ENCODE measurements around the gene C2CD4C. TPM values are rescaled to one million over a fixed set of nuclear protein-coding genes. Genes with fewer than 3 reads are reported as not detected.
"Not testable (repeated sequence)": the region's sequence is repeated elsewhere in the genome, so short reads cannot be mapped to it uniquely, and the experiment has no call there.

C2CD4C gene
- total and polyA plus RNA-seq, 2 of the 13 experiments (the other 11 are each of a cell fraction or from before 2014, with no cell fraction given): not detected

DNA sequence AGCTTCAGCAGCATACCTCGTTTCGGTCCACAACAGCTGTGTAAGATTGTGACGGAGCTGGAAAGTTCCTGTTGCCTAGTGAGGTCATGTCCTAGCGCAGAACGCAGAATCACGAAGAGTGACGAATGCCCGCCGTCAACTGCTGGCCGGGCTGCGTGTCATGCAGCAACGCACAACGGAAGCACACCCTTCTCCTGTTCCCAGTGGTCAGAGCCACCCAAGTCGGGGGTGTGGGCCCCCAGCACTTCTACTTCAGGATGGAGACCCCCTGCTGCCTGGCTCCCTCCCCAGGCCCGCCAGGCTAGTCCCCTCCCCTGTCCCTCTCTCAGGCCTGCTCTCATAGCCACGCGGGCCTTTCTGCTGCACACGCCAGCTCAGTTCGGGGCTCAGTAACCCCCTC lies 25.9 kb downstream of the C2CD4C start:
- Histone ChIP-seq H3K9ac (ENCODE audit: insufficient read depth, low read depth, low read length) (no peak overlapping the region), H3K27ac (ENCODE audit: extremely low read length, insufficient read depth, low read length) (no peak overlapping the region), H3K36me3 (replicated peaks in 1 of 2; ENCODE audit: control insufficient read depth in 1 of 2, insufficient read depth in 2 of 2, low read length in 2 of 2) (no peaks in the 10 kb centered on the region), H3K4me3 (replicated peaks in 1 of 3; ENCODE audit: insufficient read depth in 1 of 3, low read depth in 2 of 3, low read length in 3 of 3) (no peak overlapping the region), H3K9me3 (ENCODE audit: low read length) (no peaks in the 10 kb centered on the region), H4K20me1 (ENCODE audit: insufficient read depth, low read length) (no peaks in the 10 kb centered on the region), H3K4me2 (ENCODE audit: low read depth, low read length) (no peak overlapping the region), H3K4me1 (ENCODE audit: insufficient read depth, low read length) (no peaks in the 10 kb centered on the region), H2AFZ (ENCODE audit: low read length) (no peak overlapping the region), H3K27me3 (ENCODE audit: control insufficient read depth in 1 of 2, insufficient read depth in 2 of 2, low read length in 2 of 2) (peaks cover 8 to 50% of the 10 kb centered on the region in 2 experiments), H3K79me2 (ENCODE audit: insufficient read depth, low read length) (no peaks in the 10 kb centered on the region)
- DNase-seq (ENCODE audit: low spot score): no peak
- no peak for FAIRE-seq
- TF ChIP-seq ZNF619 (CRISPR knock-in tag; IDR thresholded peaks at IDR 0.05) (no peak), CBX5 (CRISPR knock-in tag; IDR thresholded peaks at IDR 0.05; ENCODE audit: borderline replicate concordance) (no peak), ZFX (CRISPR knock-in tag; IDR thresholded peaks at IDR 0.05; ENCODE audit: low read depth) (no peak), ZNF33B (CRISPR knock-in tag; IDR thresholded peaks at IDR 0.05) (no peak), FOXA3 (CRISPR knock-in tag; IDR thresholded peaks at IDR 0.05) (no peak), SYNCRIP (IDR thresholded peaks at IDR 0.05; ENCODE audit: insufficient read depth, low read depth, low read length) (no peak), REL (CRISPR knock-in tag; conservative IDR thresholded peaks at IDR 0.05) (no peak), TEAD2 (CRISPR knock-in tag; IDR thresholded peaks at IDR 0.05) (no peak), SAFB2 (CRISPR knock-in tag; IDR thresholded peaks at IDR 0.05; ENCODE audit: borderline replicate concordance, low read depth) (no peak)
- TF ChIP-seq, protein P1, sequence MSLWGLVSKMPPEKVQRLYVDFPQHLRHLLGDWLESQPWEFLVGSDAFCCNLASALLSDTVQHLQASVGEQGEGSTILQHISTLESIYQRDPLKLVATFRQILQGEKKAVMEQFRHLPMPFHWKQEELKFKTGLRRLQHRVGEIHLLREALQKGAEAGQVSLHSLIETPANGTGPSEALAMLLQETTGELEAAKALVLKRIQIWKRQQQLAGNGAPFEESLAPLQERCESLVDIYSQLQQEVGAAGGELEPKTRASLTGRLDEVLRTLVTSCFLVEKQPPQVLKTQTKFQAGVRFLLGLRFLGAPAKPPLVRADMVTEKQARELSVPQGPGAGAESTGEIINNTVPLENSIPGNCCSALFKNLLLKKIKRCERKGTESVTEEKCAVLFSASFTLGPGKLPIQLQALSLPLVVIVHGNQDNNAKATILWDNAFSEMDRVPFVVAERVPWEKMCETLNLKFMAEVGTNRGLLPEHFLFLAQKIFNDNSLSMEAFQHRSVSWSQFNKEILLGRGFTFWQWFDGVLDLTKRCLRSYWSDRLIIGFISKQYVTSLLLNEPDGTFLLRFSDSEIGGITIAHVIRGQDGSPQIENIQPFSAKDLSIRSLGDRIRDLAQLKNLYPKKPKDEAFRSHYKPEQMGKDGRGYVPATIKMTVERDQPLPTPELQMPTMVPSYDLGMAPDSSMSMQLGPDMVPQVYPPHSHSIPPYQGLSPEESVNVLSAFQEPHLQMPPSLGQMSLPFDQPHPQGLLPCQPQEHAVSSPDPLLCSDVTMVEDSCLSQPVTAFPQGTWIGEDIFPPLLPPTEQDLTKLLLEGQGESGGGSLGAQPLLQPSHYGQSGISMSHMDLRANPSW (CRISPR knock-in tag; IDR thresholded peaks at IDR 0.05; ENCODE audit: borderline replicate concordance): no peak
- in situ Hi-C loops (cut with HindIII; ENCODE audit: extremely low pct_ligation_motif_present, low pct_unique_long_range_greater_than_20kb) (loop anchor here (5.0 kb wide), 1 partner anchor 99 kb away; no protein-coding TSS in a partner anchor), intact Hi-C loops (cut with micrococcal nuclease; ENCODE audit: unreplicated experiment) (no loop called here)
- CTCF ChIA-PET (ENCODE audit: low intra/inter-chr PET ratio, low total read pairs): interaction anchor here (1.8 kb wide), 1 partner anchor 127 kb away, joined by 9 read pairs; no protein-coding TSS in a partner anchor
- POLR2A ChIA-PET: no interaction called here
- WGBS (ENCODE audit: low lambda C conversion rate): 60% methylated on average over 13 of the region's 19 CpGs
- ATAC-seq: no peak
- BruUV-seq (replicated peaks): no TSS peak

DNA sequence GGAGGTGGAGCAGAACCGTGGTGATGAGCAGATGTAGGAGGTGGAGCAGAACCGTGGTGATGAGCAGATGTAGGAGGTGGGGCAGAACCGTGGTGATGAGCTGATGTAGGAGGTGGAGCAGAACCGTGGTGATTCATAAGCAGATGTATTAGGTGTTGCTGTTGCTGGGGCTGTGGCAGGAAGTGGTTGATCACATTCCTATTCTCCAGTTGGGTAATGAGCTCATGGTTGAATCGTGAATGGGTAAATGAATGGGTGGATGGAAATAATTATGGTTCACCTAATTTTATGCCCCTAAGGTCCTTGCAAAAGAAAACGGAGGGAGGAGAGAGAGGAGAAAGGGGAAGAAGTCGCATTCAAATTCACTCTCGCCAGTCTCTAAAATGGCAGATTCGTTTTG lies 26.4 kb downstream of the C2CD4C start:
- intact Hi-C loops (cut with micrococcal nuclease; ENCODE audit: unreplicated experiment); H2AFZ ChIP-seq (ENCODE audit: low read length); DNase-seq (ENCODE audit: low spot score): not testable (repeated sequence)

DNA sequence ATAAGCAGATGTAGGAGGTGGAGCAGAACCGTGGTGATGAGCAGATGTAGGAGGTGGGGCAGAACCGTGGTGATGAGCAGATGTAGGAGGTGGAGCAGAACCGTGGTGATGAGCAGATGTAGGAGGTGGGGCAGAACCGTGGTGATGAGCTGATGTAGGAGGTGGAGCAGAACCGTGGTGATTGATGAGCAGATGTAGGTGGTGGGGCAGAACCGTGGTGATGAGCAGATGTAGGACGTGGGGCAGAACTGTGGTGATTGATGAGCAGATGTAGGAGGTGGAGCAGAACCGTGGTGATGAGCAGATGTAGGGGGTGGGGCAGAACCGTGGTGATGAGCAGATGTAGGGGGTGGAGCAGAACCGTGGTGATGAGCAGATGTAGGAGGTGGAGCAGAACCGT lies 27.0 kb downstream of the C2CD4C start:
- H3K4me3 ChIP-seq (replicated peaks in 1 of 3; ENCODE audit: insufficient read depth in 1 of 3, low read depth in 2 of 3, low read length in 3 of 3); H2AFZ ChIP-seq (ENCODE audit: low read length); H3K9me3 ChIP-seq (ENCODE audit: low read length); H3K36me3 ChIP-seq (replicated peaks in 1 of 2; ENCODE audit: control insufficient read depth in 1 of 2, insufficient read depth in 2 of 2, low read length in 2 of 2); H3K4me2 ChIP-seq (ENCODE audit: low read depth, low read length); DNase-seq (ENCODE audit: low spot score); H3K9ac ChIP-seq (ENCODE audit: insufficient read depth, low read depth, low read length); H4K20me1 ChIP-seq (ENCODE audit: insufficient read depth, low read length); H3K27ac ChIP-seq (ENCODE audit: extremely low read length, insufficient read depth, low read length); FAIRE-seq; BruUV-seq (replicated peaks); H3K4me1 ChIP-seq (ENCODE audit: insufficient read depth, low read length); intact Hi-C loops (cut with micrococcal nuclease; ENCODE audit: unreplicated experiment); CTCF ChIA-PET (ENCODE audit: low intra/inter-chr PET ratio, low total read pairs); POLR2A ChIA-PET; ATAC-seq; H3K79me2 ChIP-seq (ENCODE audit: insufficient read depth, low read length): not testable (repeated sequence)
- 2% methylated on average over 11 of the region's 11 CpGs for WGBS (ENCODE audit: low lambda C conversion rate)
- H3K27me3 ChIP-seq (ENCODE audit: control insufficient read depth in 1 of 2, insufficient read depth in 2 of 2, low read length in 2 of 2): peaks cover 9 to 49% of the 10 kb centered on the region in 2 experiments
- in situ Hi-C loops (cut with HindIII; ENCODE audit: extremely low pct_ligation_motif_present, low pct_unique_long_range_greater_than_20kb): loop anchor here (5.0 kb wide), 1 partner anchor 100 kb away; no protein-coding TSS in a partner anchor

More for the DNA sequence above, 26.4 kb downstream of the C2CD4C start:
- CTCF ChIA-PET (ENCODE audit: low intra/inter-chr PET ratio, low total read pairs); ATAC-seq; H3K36me3 ChIP-seq (replicated peaks in 1 of 2; ENCODE audit: control insufficient read depth in 1 of 2, insufficient read depth in 2 of 2, low read length in 2 of 2); H3K79me2 ChIP-seq (ENCODE audit: insufficient read depth, low read length); POLR2A ChIA-PET; H3K4me2 ChIP-seq (ENCODE audit: low read depth, low read length); H3K27ac ChIP-seq (ENCODE audit: extremely low read length, insufficient read depth, low read length); FAIRE-seq; BruUV-seq (replicated peaks); H3K4me3 ChIP-seq (replicated peaks in 1 of 3; ENCODE audit: insufficient read depth in 1 of 3, low read depth in 2 of 3, low read length in 3 of 3); H3K9ac ChIP-seq (ENCODE audit: insufficient read depth, low read depth, low read length); H3K9me3 ChIP-seq (ENCODE audit: low read length); H4K20me1 ChIP-seq (ENCODE audit: insufficient read depth, low read length); H3K4me1 ChIP-seq (ENCODE audit: insufficient read depth, low read length): not testable (repeated sequence)
- 20% methylated on average over 9 of the region's 9 CpGs for WGBS (ENCODE audit: low lambda C conversion rate)
- H3K27me3 ChIP-seq (ENCODE audit: control insufficient read depth in 1 of 2, insufficient read depth in 2 of 2, low read length in 2 of 2): peaks cover 9 to 51% of the 10 kb centered on the region in 2 experiments
- in situ Hi-C loops (cut with HindIII; ENCODE audit: extremely low pct_ligation_motif_present, low pct_unique_long_range_greater_than_20kb): loop anchor here (5.0 kb wide), 1 partner anchor 100 kb away; no protein-coding TSS in a partner anchor
